Measurements from ENCODE around the gene BCAR1.

The BCAR1 gene

GRCh38 chr16:75236736-75237397 is 14.6 kb downstream of the BCAR1 start:
- H3K27me3 ChIP-seq (ENCODE audit: control insufficient read depth, insufficient read depth, low read length): no peaks in the 10 kb centered on the region
- H3K4me3 ChIP-seq (ENCODE audit: low read depth, low read length): no peak overlapping the region
- no peak overlapping the region for H3K9ac ChIP-seq (ENCODE audit: low read depth, low read length)
- no peaks in the 10 kb centered on the region; the same call in 1 of the 2 replicates for H3K4me1 ChIP-seq (ENCODE audit: control insufficient read depth, insufficient read depth, low read length)
- no peak overlapping the region for H3K27ac ChIP-seq (ENCODE audit: low read depth, low read length)
- H3K36me3 ChIP-seq (ENCODE audit: control insufficient read depth, insufficient read depth, low read length): peaks cover 76% of the 10 kb centered on the region
- no peaks in the 10 kb centered on the region for H3K9me3 ChIP-seq (ENCODE audit: control insufficient read depth, insufficient read depth, low read length)

- H3K36me3 ChIP-seq (ENCODE audit: control insufficient read depth, insufficient read depth, low read length): peaks cover 75% of the 10 kb centered on the region
- H3K27me3 ChIP-seq (ENCODE audit: control insufficient read depth, insufficient read depth, low read length): no peaks in the 10 kb centered on the region
- no peaks in the 10 kb centered on the region for H3K9me3 ChIP-seq (ENCODE audit: control insufficient read depth, insufficient read depth, low read length)
- no peak overlapping the region for H3K4me3 ChIP-seq (ENCODE audit: low read depth, low read length)
- no peak overlapping the region for H3K27ac ChIP-seq (ENCODE audit: low read depth, low read length)
- no peak overlapping the region for H3K9ac ChIP-seq (ENCODE audit: low read depth, low read length)
- H3K4me1 ChIP-seq (ENCODE audit: control insufficient read depth, insufficient read depth, low read length): no peaks in the 10 kb centered on the region; the same call in 1 of the 2 replicates
Observed at GRCh38 chr16:75236232-75236631, 15.2 kb downstream of the BCAR1 start.

- Histone ChIP-seq H3K9me3 (ENCODE audit: control insufficient read depth, insufficient read depth, low read length) (no peaks in the 10 kb centered on the region), H3K27me3 (ENCODE audit: control insufficient read depth, insufficient read depth, low read length) (no peaks in the 10 kb centered on the region), H3K4me1 (ENCODE audit: control insufficient read depth, insufficient read depth, low read length) (no peaks in the 10 kb centered on the region; the same call in 1 of the 2 replicates), H3K36me3 (ENCODE audit: control insufficient read depth, insufficient read depth, low read length) (peaks cover 72% of the 10 kb centered on the region), H3K27ac (ENCODE audit: low read depth, low read length) (no peak overlapping the region), H3K9ac (ENCODE audit: low read depth, low read length) (no peak overlapping the region), H3K4me3 (ENCODE audit: low read depth, low read length) (no peak overlapping the region)
Observed at GRCh38 chr16:75235721-75236193, 15.7 kb downstream of the BCAR1 start.

- Histone ChIP-seq H3K9ac (ENCODE audit: low read depth, low read length) (no peak overlapping the region), H3K36me3 (ENCODE audit: control insufficient read depth, insufficient read depth, low read length) (peaks cover 70% of the 10 kb centered on the region), H3K9me3 (ENCODE audit: control insufficient read depth, insufficient read depth, low read length) (no peaks in the 10 kb centered on the region), H3K4me1 (ENCODE audit: control insufficient read depth, insufficient read depth, low read length) (no peaks in the 10 kb centered on the region; the same call in 1 of the 2 replicates), H3K4me3 (ENCODE audit: low read depth, low read length) (no peak overlapping the region), H3K27me3 (ENCODE audit: control insufficient read depth, insufficient read depth, low read length) (no peaks in the 10 kb centered on the region), H3K27ac (ENCODE audit: low read depth, low read length) (no peak overlapping the region)
Observed at GRCh38 chr16:75234856-75235696, 16.3 kb downstream of the BCAR1 start.

GRCh38 chr16:75233611-75233938 is 17.8 kb downstream of the BCAR1 start:
- Histone ChIP-seq H3K9me3 (ENCODE audit: control insufficient read depth, insufficient read depth, low read length) (no peaks in the 10 kb centered on the region), H3K27me3 (ENCODE audit: control insufficient read depth, insufficient read depth, low read length) (no peaks in the 10 kb centered on the region), H3K4me1 (ENCODE audit: control insufficient read depth, insufficient read depth, low read length) (no peaks in the 10 kb centered on the region), H3K9ac (ENCODE audit: low read depth, low read length) (no peak overlapping the region), H3K4me3 (ENCODE audit: low read depth, low read length) (no peak overlapping the region), H3K27ac (ENCODE audit: low read depth, low read length) (no peak overlapping the region), H3K36me3 (ENCODE audit: control insufficient read depth, insufficient read depth, low read length) (peaks cover 74% of the 10 kb centered on the region)

- H3K9me3 ChIP-seq (ENCODE audit: control insufficient read depth, insufficient read depth, low read length): no peaks in the 10 kb centered on the region
- peaks cover 63% of the 10 kb centered on the region for H3K36me3 ChIP-seq (ENCODE audit: control insufficient read depth, insufficient read depth, low read length)
- no peak overlapping the region for H3K9ac ChIP-seq (ENCODE audit: low read depth, low read length)
- no peak overlapping the region for H3K4me3 ChIP-seq (ENCODE audit: low read depth, low read length)
- no peak overlapping the region for H3K27ac ChIP-seq (ENCODE audit: low read depth, low read length)
- no peaks in the 10 kb centered on the region for H3K27me3 ChIP-seq (ENCODE audit: control insufficient read depth, insufficient read depth, low read length)
- H3K4me1 ChIP-seq (ENCODE audit: control insufficient read depth, insufficient read depth, low read length): no peaks in the 10 kb centered on the region
Observed at GRCh38 chr16:75231570-75231969, 19.9 kb downstream of the BCAR1 start.

- no peak overlapping the region for H3K4me3 ChIP-seq (ENCODE audit: low read depth, low read length)
- H3K27me3 ChIP-seq (ENCODE audit: control insufficient read depth, insufficient read depth, low read length): no peaks in the 10 kb centered on the region
- H3K27ac ChIP-seq (ENCODE audit: low read depth, low read length): no peak overlapping the region
- no peak overlapping the region for H3K9ac ChIP-seq (ENCODE audit: low read depth, low read length)
- no peaks in the 10 kb centered on the region for H3K9me3 ChIP-seq (ENCODE audit: control insufficient read depth, insufficient read depth, low read length)
- H3K36me3 ChIP-seq (ENCODE audit: control insufficient read depth, insufficient read depth, low read length): peaks cover 54% of the 10 kb centered on the region
- no peaks in the 10 kb centered on the region for H3K4me1 ChIP-seq (ENCODE audit: control insufficient read depth, insufficient read depth, low read length)
Observed at GRCh38 chr16:75230471-75231110, 20.8 kb downstream of the BCAR1 start.

GRCh38 chr16:75229172-75230031 is 22.0 kb downstream of the BCAR1 start:
- peaks cover 42% of the 10 kb centered on the region for H3K36me3 ChIP-seq (ENCODE audit: control insufficient read depth, insufficient read depth, low read length)
- no peak overlapping the region for H3K27ac ChIP-seq (ENCODE audit: low read depth, low read length)
- H3K9ac ChIP-seq (ENCODE audit: low read depth, low read length): no peak overlapping the region
- no peaks in the 10 kb centered on the region for H3K27me3 ChIP-seq (ENCODE audit: control insufficient read depth, insufficient read depth, low read length)
- H3K9me3 ChIP-seq (ENCODE audit: control insufficient read depth, insufficient read depth, low read length): no peaks in the 10 kb centered on the region
- no peak overlapping the region for H3K4me3 ChIP-seq (ENCODE audit: low read depth, low read length)
- no peaks in the 10 kb centered on the region for H3K4me1 ChIP-seq (ENCODE audit: control insufficient read depth, insufficient read depth, low read length)

GRCh38 chr16:75228143-75228976 is 23.1 kb downstream of the BCAR1 start:
- H3K27ac ChIP-seq (ENCODE audit: low read depth, low read length): no peak overlapping the region
- H3K4me3 ChIP-seq (ENCODE audit: low read depth, low read length): no peak overlapping the region

More at GRCh38 chr16:75228143-75228976, 23.1 kb downstream of the BCAR1 start:
- Histone ChIP-seq H3K9me3 (ENCODE audit: control insufficient read depth, insufficient read depth, low read length) (no peaks in the 10 kb centered on the region), H3K9ac (ENCODE audit: low read depth, low read length) (no peak overlapping the region), H3K27me3 (ENCODE audit: control insufficient read depth, insufficient read depth, low read length) (no peaks in the 10 kb centered on the region), H3K4me1 (ENCODE audit: control insufficient read depth, insufficient read depth, low read length) (no peaks in the 10 kb centered on the region), H3K36me3 (ENCODE audit: control insufficient read depth, insufficient read depth, low read length) (peaks cover 37% of the 10 kb centered on the region)
